ENCODE data around the gene PGAP2. TPM values are rescaled to one million over a fixed set of nuclear protein-coding genes. Genes with fewer than 3 reads are reported as not detected.

The PGAP2 gene
- total RNA-seq, 1 donor from 2014 or later = 10.0 TPM

DNA sequence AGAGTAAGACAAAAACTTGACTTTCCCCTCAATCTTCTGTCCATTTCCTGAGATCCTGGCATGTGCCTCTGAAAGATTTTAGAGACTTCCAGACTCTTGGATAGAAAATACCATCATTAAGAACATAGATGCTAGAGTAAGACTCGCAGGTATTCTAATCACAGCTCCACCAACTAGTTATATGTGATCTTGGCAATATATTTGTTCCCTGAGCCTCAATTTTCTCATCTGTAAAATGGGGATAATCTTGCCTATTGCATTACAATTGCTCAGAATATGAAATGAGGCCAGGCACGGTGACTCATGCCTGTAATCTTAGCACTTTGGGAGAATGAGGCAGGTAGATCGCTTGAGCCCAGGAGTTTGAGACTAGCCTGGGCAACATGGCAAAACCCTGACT is 21.7 kb downstream of the PGAP2 start:
- Mint-ChIP-seq H3K27ac (no peak overlapping the region), H3K9me3 (no peaks in the 10 kb centered on the region), H3K4me3 (no peak overlapping the region), H3K4me1 (peaks cover 6% of the 10 kb centered on the region), H3K36me3 (peaks cover 37% of the 10 kb centered on the region), H3K27me3 (ENCODE audit: insufficient read depth, low read depth) (peaks cover 3% of the 10 kb centered on the region)
- H3K79me2 ChIP-seq (ENCODE audit: low read depth) = peaks cover 30% of the 10 kb centered on the region
- H3K4me3 ChIP-seq = no peak overlapping the region
- no peaks in the 10 kb centered on the region for H3K36me3 ChIP-seq
- H3K27me3 ChIP-seq = no peaks in the 10 kb centered on the region
- no peak overlapping the region for H3K9ac ChIP-seq
- TF ChIP-seq EZH2phosphoT487 (IDR thresholded peaks at IDR 0.05) (no peak), CTCF (IDR thresholded peaks at IDR 0.05) (no peak), EZH2 (IDR thresholded peaks at IDR 0.05) (no peak)
- H2AFZ ChIP-seq (replicated peaks) = no peak overlapping the region
- H3K9me3 ChIP-seq (ENCODE audit: low read depth) = no peaks in the 10 kb centered on the region
- H3K4me2 ChIP-seq = no peak overlapping the region
- no peak for DNase-seq (ENCODE audit: low spot score)
- H3K27ac ChIP-seq = no peak overlapping the region
- peaks cover 14% of the 10 kb centered on the region for H3F3A ChIP-seq (ENCODE audit: low read depth)
- peaks cover 16% of the 10 kb centered on the region for H3K4me1 ChIP-seq
- peaks cover 41% of the 10 kb centered on the region for H4K20me1 ChIP-seq (ENCODE audit: low read depth)

DNA sequence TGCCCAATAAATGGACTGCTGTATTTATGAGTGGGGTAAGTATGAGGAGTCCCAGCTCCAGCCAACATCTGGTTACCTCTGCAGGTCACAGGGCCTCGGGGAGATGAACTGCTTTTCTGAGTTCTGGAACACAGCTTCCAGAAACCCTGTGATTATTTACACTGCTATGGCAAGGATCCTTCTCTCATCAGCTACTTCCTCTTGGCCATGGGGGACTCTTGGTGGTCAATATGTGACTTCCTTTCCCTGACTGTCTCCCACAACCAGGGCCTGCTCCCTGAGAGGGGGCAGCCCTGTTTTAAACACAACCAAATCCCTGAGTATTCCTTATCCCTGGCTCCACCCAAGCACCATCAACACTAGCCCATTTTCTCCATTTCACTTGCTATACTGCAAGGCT is 22.4 kb downstream of the PGAP2 start:
- H3K4me2 ChIP-seq = no peak overlapping the region
- H4K20me1 ChIP-seq (ENCODE audit: low read depth) = peaks cover 48% of the 10 kb centered on the region
- H3K4me1 Mint-ChIP-seq = peaks cover 8% of the 10 kb centered on the region
- TF ChIP-seq EZH2 (IDR thresholded peaks at IDR 0.05) (no peak), CTCF (IDR thresholded peaks at IDR 0.05) (no peak), EZH2phosphoT487 (IDR thresholded peaks at IDR 0.05) (no peak)
- H3K9me3 Mint-ChIP-seq = no peaks in the 10 kb centered on the region
- H3K36me3 ChIP-seq = no peaks in the 10 kb centered on the region
- no peaks in the 10 kb centered on the region for H3K27me3 ChIP-seq
- H3K36me3 Mint-ChIP-seq = peaks cover 41% of the 10 kb centered on the region
- no peak overlapping the region for H3K4me3 Mint-ChIP-seq
- H3K27ac Mint-ChIP-seq = no peak overlapping the region
- H2AFZ ChIP-seq (replicated peaks) = no peak overlapping the region
- H3K4me1 ChIP-seq = peaks cover 11% of the 10 kb centered on the region
- H3K27ac ChIP-seq = no peak overlapping the region
- no peaks in the 10 kb centered on the region for H3K9me3 ChIP-seq (ENCODE audit: low read depth)
- peaks cover 3% of the 10 kb centered on the region for H3K27me3 Mint-ChIP-seq (ENCODE audit: insufficient read depth, low read depth)
- peaks cover 35% of the 10 kb centered on the region for H3K79me2 ChIP-seq (ENCODE audit: low read depth)
- H3K4me3 ChIP-seq = no peak overlapping the region
- no peak for DNase-seq (ENCODE audit: low spot score)
- peaks cover 14% of the 10 kb centered on the region for H3F3A ChIP-seq (ENCODE audit: low read depth)
- H3K9ac ChIP-seq = no peak overlapping the region

DNA sequence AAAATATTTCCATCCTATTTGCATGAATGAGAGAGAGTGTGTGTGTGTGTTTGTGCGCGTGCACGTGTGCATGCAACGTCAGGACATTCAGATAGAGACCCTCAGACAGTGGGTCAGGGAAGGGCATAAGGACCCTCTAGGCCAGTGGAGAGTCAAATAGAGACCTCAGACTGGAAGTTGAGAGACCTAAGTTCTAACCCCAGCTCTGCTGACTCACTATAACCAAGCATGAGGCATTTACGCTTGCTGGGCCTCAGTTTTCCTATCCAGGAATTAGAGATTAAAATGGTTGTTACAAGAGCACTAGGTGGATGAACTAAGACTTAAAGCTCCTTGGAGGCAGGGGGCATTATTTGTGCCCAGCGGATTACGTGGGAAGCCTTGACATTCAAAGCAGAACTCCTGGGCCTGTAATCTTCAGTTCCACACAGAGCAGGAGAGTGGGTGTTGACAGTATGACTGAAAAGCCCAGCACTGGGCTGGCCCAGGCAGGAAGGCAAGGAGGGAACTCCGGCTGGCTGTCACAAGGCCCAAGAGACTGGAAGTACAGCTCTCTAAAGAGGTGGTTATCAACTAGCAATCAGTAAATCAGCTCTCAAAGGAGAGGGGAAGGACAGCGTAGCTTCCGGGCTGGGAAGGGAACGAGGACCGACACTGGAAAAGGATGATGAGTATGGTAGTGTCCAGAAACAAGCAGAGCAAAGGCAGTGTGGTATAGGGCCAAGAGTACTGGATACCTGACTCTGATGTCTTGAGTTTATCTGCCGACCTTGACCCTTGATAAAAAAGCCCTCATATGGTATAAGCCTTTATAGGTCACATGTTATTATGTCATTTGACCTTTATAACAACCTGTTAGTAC is 23.2 kb downstream of the PGAP2 start:
- TF ChIP-seq EZH2 (IDR thresholded peaks at IDR 0.05) (no peak), CTCF (IDR thresholded peaks at IDR 0.05) (no peak), EZH2phosphoT487 (IDR thresholded peaks at IDR 0.05) (no peak)
- no peak overlapping the region for H2AFZ ChIP-seq (replicated peaks)
- Mint-ChIP-seq H3K36me3 (peaks cover 35% of the 10 kb centered on the region), H3K27ac (peak overlapping the region; percentile 38), H3K9me3 (no peaks in the 10 kb centered on the region), H3K4me3 (no peak overlapping the region), H3K27me3 (ENCODE audit: insufficient read depth, low read depth) (peaks cover 3% of the 10 kb centered on the region), H3K4me1 (peaks cover 8% of the 10 kb centered on the region)
- no peaks in the 10 kb centered on the region for H3K27me3 ChIP-seq
- H3K79me2 ChIP-seq (ENCODE audit: low read depth) = peaks cover 44% of the 10 kb centered on the region
- H3K4me3 ChIP-seq = no peak overlapping the region
- DNase-seq (ENCODE audit: low spot score) = no peak
- H3F3A ChIP-seq (ENCODE audit: low read depth) = peaks cover 6% of the 10 kb centered on the region
- no peak overlapping the region for H3K4me2 ChIP-seq
- peaks cover 55% of the 10 kb centered on the region for H4K20me1 ChIP-seq (ENCODE audit: low read depth)
- H3K9ac ChIP-seq = no peak overlapping the region
- no peak overlapping the region for H3K27ac ChIP-seq
- H3K36me3 ChIP-seq = no peaks in the 10 kb centered on the region
- no peaks in the 10 kb centered on the region for H3K9me3 ChIP-seq (ENCODE audit: low read depth)
- peaks cover 6% of the 10 kb centered on the region for H3K4me1 ChIP-seq

Data from neural progenitor cell (in vitro differentiated cells).